GM23248 (cell line): ENCODE measurements around the gene CACNB2. TPM values are rescaled to one million over a fixed set of nuclear protein-coding genes. Genes with fewer than 3 reads are reported as not detected.

Source experiments
- DNase-seq: peaks from one replicate; pipeline ENCODE4 v3.0.0-alpha.2; 2015
- H2AFZ ChIP-seq: fragments of 200-600 bp; sonication (generic); 2 replicates; pipeline ENCODE4 v1.6.1; 2016; ENCODE audit warnings: antibody characterized with exemption
- H3F3A ChIP-seq: fragments of 200-600 bp; sonication (generic); 2 replicates; pipeline ENCODE4 v1.6.1; 2016; ENCODE audit warnings: mild to moderate bottlenecking, antibody characterized with exemption, mixed run types; ENCODE audit not compliant: insufficient read depth
- H3K27ac ChIP-seq: fragments of 200-600 bp; sonication (generic); 2 replicates; pipeline ENCODE4 v1.5.1; 2016; ENCODE audit warnings: mild to moderate bottlenecking
- H3K27me3 ChIP-seq: fragments of 200-600 bp; sonication (generic); replicated peaks from 2 replicates; pipeline ENCODE4 v1.6.1; 2016; ENCODE audit warnings: mild to moderate bottlenecking; ENCODE audit not compliant: insufficient read depth
- H3K36me3 ChIP-seq: fragments of 200-600 bp; sonication (generic); 2 replicates; pipeline ENCODE4 v1.6.1; 2016; ENCODE audit warnings: low read depth, mild to moderate bottlenecking
- H3K4me1 ChIP-seq: fragments of 200-600 bp; sonication (generic); 2 replicates; pipeline ENCODE4 v1.6.1; 2016; ENCODE audit warnings: mild to moderate bottlenecking; ENCODE audit not compliant: insufficient read depth
- H3K4me2 ChIP-seq: fragments of 200-600 bp; sonication (generic); one replicate; pipeline ENCODE4 v1.6.1; 2016; ENCODE audit warnings: mild to moderate bottlenecking; ENCODE audit not compliant: unreplicated experiment
- H3K4me3 ChIP-seq: fragments of 200-600 bp; sonication (generic); 2 replicates; pipeline ENCODE4 v1.5.1; 2016; ENCODE audit warnings: mild to moderate bottlenecking
- H3K79me2 ChIP-seq: fragments of 200-600 bp; sonication (generic); 2 replicates; pipeline ENCODE4 v1.6.1; 2016; ENCODE audit warnings: mild to moderate bottlenecking; ENCODE audit not compliant: insufficient read depth
- H3K9ac ChIP-seq: fragments of 200-600 bp; sonication (generic); 2 replicates; pipeline ENCODE4 v1.6.1; 2016; ENCODE audit warnings: mild to moderate bottlenecking
- H3K9me2 ChIP-seq: fragments of 200-600 bp; sonication (generic); 2 replicates; pipeline ENCODE4 v1.6.1; 2016; ENCODE audit warnings: mixed run types, mild to moderate bottlenecking, moderate library complexity; ENCODE audit not compliant: insufficient read depth
- H3K9me3 ChIP-seq: fragments of 200-600 bp; sonication (generic); one replicate; pipeline ENCODE4 v1.6.1; 2017; ENCODE audit warnings: low read depth
- H4K20me1 ChIP-seq: fragments of 200-600 bp; sonication (generic); 2 replicates; pipeline ENCODE4 v1.6.0; 2016; ENCODE audit not compliant: insufficient read depth
- EZH2 ChIP-seq: fragments of 200-600 bp; sonication (generic); IDR thresholded peaks from 2 replicates; pipeline ENCODE4 v1.6.1; 2018; ENCODE audit warnings: antibody characterized with exemption, mild to moderate bottlenecking; ENCODE audit not compliant: insufficient read depth, poor library complexity, severe bottlenecking
- EZH2phosphoT487 ChIP-seq: fragments of 200-600 bp; sonication (generic); IDR thresholded peaks from 2 replicates; pipeline ENCODE4 v1.6.1; 2018; ENCODE audit warnings: antibody characterized with exemption, moderate library complexity, mild to moderate bottlenecking, low read depth; ENCODE audit not compliant: insufficient read depth
- WGBS, 2 experiments: methylation state at CpG; one replicate each; pipeline ENCODE4 v1.1.6; 2015 to 2017; ENCODE audit warnings: low lambda C conversion rate in 2 of 2, low coverage in 1 of 2; ENCODE audit errors: missing lambda C conversion rate in 2 of 2; 5-methylcytosine and 5-hydroxymethylcytosine counted together
- in situ Hi-C: fragments of 300-500 bp; cut with MboI; formaldehyde crosslinking; loops from 2 replicates; pipeline ENCODE4 v1.15.0; 2020
- polyA plus RNA-seq: library from polyadenylated mRNA; unstranded; fragments of >200 nt; fragmentation: Nextera tagmentation; extraction: Ambion mirVana; gene quantifications from 2 replicates; pipeline ENCODE4 v1.2.1, GENCODE V29; 2016
- total RNA-seq: library from RNA; depleted of rRNA; stranded (reverse); fragments of >200 nt; shearing (Covaris generic); gene quantifications from 2 replicates; pipeline ENCODE4 v1.2.3, GENCODE V29; 2014

Gene CACNB2
- total and polyA plus RNA-seq, 2 experiments from 2014 or later: 0.31 to 0.32 TPM

DNA sequence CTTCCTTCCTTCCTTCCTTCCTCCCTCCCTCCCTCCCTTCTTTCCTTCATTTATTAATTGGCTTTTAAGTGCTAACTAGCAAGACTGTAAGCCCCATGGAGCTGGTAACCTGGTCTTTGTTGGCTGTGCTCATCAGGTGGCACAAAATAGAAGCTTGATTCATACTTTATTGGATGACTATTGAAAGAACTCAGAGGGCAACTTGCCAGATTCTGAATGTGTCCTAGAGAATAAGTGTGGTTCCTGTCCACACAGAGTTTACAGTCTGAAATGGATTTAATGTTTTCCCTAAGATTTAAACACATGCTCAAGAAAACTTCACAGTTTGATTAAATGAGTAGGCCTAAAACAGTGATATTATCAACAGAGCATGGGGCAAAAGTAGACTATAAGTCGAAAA is 3.1 kb upstream of the CACNB2 start:
- H3K9me2 ChIP-seq: no peaks in the 10 kb centered on the region
- H3K4me3 ChIP-seq: no peak overlapping the region
- no peak overlapping the region for H2AFZ ChIP-seq
- no peak overlapping the region for H3K9ac ChIP-seq
- H3K9me3 ChIP-seq: no peaks in the 10 kb centered on the region
- H3K27me3 ChIP-seq: peaks cover 14% of the 10 kb centered on the region
- 0% methylated on average over 1 of the region's 1 CpG for WGBS, 2 experiments
- DNase-seq: no peak
- H3K4me1 ChIP-seq: no peaks in the 10 kb centered on the region
- H3F3A ChIP-seq: no peaks in the 10 kb centered on the region; the same call in 1 of the 2 replicates
- in situ Hi-C loops: no loop called here
- H4K20me1 ChIP-seq: no peaks in the 10 kb centered on the region
- no peak overlapping the region for H3K27ac ChIP-seq
- H3K36me3 ChIP-seq: no peaks in the 10 kb centered on the region
- H3K79me2 ChIP-seq: no peaks in the 10 kb centered on the region
- TF ChIP-seq EZH2 (no peak), EZH2phosphoT487 (no peak)
- no peak overlapping the region for H3K4me2 ChIP-seq

- H3K9me3 ChIP-seq: no peaks in the 10 kb centered on the region
- WGBS, 2 experiments: 22 to 30% methylated on average over 30 to 41 of the region's 41 CpGs
- in situ Hi-C loops: no loop called here
- no peak overlapping the region for H3K27ac ChIP-seq
- no peaks in the 10 kb centered on the region for H3K4me1 ChIP-seq
- peaks cover 18% of the 10 kb centered on the region for H3K27me3 ChIP-seq
- H3K4me3 ChIP-seq: peak overlapping the region; percentile 73
- TF ChIP-seq EZH2: no peak
- no peak for TF ChIP-seq EZH2phosphoT487
- H2AFZ ChIP-seq: peak overlapping the region; percentile 71
- H3K9ac ChIP-seq: peak overlapping the region; percentile 32
- peak overlapping the region; percentile 77 for H3K4me2 ChIP-seq
- no peak for DNase-seq
- H3F3A ChIP-seq: peaks cover 11% of the 10 kb centered on the region; the same call in 1 of the 2 replicates
- H3K36me3 ChIP-seq: no peaks in the 10 kb centered on the region
- no peaks in the 10 kb centered on the region for H3K79me2 ChIP-seq
- H3K9me2 ChIP-seq: no peaks in the 10 kb centered on the region
- no peaks in the 10 kb centered on the region for H4K20me1 ChIP-seq
Observed at GRCh38 chr10:18140957-18141845, 977 bp downstream of the CACNB2 start.

DNA sequence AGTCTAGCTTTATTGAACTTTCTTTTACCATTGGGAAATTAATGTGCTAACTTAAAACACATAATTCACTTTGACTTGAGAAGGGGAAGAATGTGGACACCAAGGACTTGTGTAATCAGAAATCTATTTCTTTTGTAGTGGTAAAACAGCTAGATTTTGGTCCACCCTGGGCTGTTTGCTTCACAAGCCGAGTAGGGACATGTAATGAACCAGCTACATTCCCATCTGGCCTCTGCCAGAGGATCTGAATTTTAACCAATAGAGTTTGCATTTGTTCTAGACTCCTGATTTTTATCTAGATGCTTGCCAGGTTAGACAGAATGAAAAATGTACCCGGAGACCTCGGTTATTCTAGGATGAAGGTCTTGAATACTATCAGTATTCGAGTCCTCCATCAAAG is 1.9 kb downstream of the CACNB2 start:
- H3K27ac ChIP-seq: no peak overlapping the region
- no peaks in the 10 kb centered on the region for H3K9me3 ChIP-seq
- no peaks in the 10 kb centered on the region for H3K9me2 ChIP-seq
- no peaks in the 10 kb centered on the region for H3K79me2 ChIP-seq
- no peak overlapping the region for H3K4me2 ChIP-seq
- 71 to 80% methylated on average over 4 of the region's 4 CpGs for WGBS, 2 experiments
- H4K20me1 ChIP-seq: no peaks in the 10 kb centered on the region
- no peak overlapping the region for H2AFZ ChIP-seq
- H3K27me3 ChIP-seq: peaks cover 18% of the 10 kb centered on the region
- no peak for DNase-seq
- in situ Hi-C loops: no loop called here
- no peak overlapping the region for H3K4me3 ChIP-seq
- no peaks in the 10 kb centered on the region for H3K36me3 ChIP-seq
- H3K9ac ChIP-seq: no peak overlapping the region
- no peaks in the 10 kb centered on the region for H3K4me1 ChIP-seq
- no peak for TF ChIP-seq EZH2phosphoT487
- no peak for TF ChIP-seq EZH2
- peaks cover 11% of the 10 kb centered on the region; the same call in 1 of the 2 replicates for H3F3A ChIP-seq

DNA sequence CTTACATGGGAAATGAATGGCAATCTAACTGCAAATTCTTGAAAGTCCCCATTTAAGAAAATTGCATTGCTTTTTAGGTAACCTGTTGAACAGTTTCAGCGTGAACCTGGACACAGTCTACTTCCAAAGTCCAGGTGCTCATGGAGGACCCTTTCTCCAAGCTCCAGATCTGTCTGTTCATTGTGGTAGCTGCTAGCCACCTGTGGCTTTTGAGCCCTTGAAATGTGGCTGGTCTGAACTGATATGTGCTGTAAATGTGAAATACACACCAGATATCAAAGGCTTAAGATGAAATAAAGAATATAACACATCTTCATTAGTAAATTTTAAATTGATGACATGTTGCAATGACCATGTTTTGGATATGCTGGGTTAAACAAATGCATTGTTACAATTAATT is 4.2 kb downstream of the CACNB2 start:
- H3F3A ChIP-seq: peaks cover 11% of the 10 kb centered on the region; the same call in 1 of the 2 replicates
- H3K9me2 ChIP-seq: no peaks in the 10 kb centered on the region
- WGBS, 2 experiments: 92 to 96% methylated on average over 1 of the region's 1 CpG
- DNase-seq: no peak
- no peak overlapping the region for H3K4me2 ChIP-seq
- H3K79me2 ChIP-seq: no peaks in the 10 kb centered on the region
- H2AFZ ChIP-seq: no peak overlapping the region
- no peaks in the 10 kb centered on the region for H4K20me1 ChIP-seq
- H3K9ac ChIP-seq: no peak overlapping the region
- in situ Hi-C loops: no loop called here
- H3K27ac ChIP-seq: no peak overlapping the region
- no peak overlapping the region for H3K4me3 ChIP-seq
- no peaks in the 10 kb centered on the region for H3K36me3 ChIP-seq
- no peaks in the 10 kb centered on the region for H3K4me1 ChIP-seq
- H3K9me3 ChIP-seq: no peaks in the 10 kb centered on the region
- H3K27me3 ChIP-seq: peaks cover 18% of the 10 kb centered on the region
- no peak for TF ChIP-seq EZH2
- TF ChIP-seq EZH2phosphoT487: no peak

DNA sequence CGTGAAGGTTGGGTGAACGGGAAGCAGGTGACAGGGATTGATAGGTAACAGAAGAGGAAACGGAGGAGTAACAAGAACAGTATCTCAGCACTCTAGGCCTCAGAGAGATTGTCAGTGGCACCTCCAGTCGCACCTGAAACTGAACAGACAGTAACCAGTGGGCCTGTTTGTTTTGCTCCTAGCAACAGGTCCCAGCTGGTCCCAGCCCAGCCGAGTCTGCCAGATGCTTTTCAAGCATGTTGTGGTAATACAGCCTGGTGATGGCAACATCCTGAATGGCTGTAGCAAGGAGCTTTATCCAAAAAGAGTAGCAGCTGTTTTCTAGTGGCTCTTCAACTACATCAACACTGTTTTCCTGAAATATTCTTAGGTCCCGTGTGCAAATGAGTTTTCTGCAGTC is 4.7 kb downstream of the CACNB2 start:
- Histone ChIP-seq H2AFZ (no peak overlapping the region), H3K27me3 (peaks cover 14% of the 10 kb centered on the region), H3K36me3 (no peaks in the 10 kb centered on the region), H3K9me2 (no peaks in the 10 kb centered on the region), H3K79me2 (no peaks in the 10 kb centered on the region), H3K27ac (no peak overlapping the region), H3K4me3 (no peak overlapping the region), H3K9ac (no peak overlapping the region), H4K20me1 (no peaks in the 10 kb centered on the region), H3F3A (peaks cover 11% of the 10 kb centered on the region; the same call in 1 of the 2 replicates), H3K4me2 (no peak overlapping the region), H3K4me1 (no peaks in the 10 kb centered on the region), H3K9me3 (no peaks in the 10 kb centered on the region)
- TF ChIP-seq EZH2 (no peak), EZH2phosphoT487 (no peak)
- 60 to 61% methylated on average over 6 of the region's 6 CpGs for WGBS, 2 experiments
- in situ Hi-C loops: no loop called here
- DNase-seq: peak; percentile 31
